HG02840 (cell line): Measurements from ENCODE around the gene LMO1.

Source experiments
- ATAC-seq: cut with Tn5 transposase; IDR thresholded peaks from one replicate; pipeline ENCODE4 v1.9.1; 2021; ENCODE audit warnings: mild to moderate bottlenecking, moderate library complexity, moderate number of reproducible peaks; ENCODE audit not compliant: unreplicated experiment, low FRiP score

The LMO1 gene

GRCh38 chr11:8263769-8264410 is at the start of gene LMO1:
LMO1 (minus strand) TSS chr11:8263878; CDS start chr11:8263362, 516 bp downstream.
- no peak for ATAC-seq

DNA sequence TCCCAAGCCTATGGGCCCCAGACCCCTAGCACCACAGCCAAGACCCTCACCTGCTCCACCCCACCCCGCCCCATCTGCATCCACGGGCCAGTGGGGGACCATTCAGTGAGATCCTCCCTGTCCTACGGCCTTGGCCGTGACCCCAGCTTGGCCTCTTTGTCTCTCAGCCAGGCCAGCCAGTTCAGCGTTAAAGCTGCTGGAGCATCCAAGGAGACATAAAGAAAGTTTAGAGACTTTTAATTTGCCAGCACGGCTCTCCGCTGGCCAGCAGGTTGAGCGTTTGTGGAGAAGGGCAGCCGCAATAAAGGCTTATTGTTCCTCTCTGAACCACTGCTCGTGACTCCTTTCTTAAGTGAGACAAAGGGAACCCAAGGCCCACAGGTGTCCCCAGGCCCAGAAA is 49.3 kb upstream of the LMO1 start:
- no peak for ATAC-seq

DNA sequence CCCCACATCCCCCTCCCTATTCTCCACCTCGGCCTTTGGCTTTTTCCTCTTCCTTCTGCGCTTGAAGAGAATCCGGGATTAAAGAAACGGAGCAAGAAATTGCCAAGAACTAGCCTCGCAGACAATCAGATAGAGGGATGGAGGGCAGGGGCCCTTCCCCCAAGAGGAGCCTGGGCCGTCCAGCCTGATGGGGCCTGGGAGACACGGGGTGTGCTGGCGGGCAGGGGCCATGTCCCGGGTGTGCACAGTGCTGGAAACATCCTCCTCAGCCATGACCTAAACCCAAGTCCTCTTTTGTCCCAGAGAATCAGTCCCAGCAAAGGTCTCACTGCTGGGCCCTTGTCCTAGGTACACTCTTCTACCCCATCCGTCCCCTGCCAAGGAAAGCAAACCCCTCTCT is 47.7 kb upstream of the LMO1 start:
- ATAC-seq: no peak

- ATAC-seq: no peak
These were observed 47.1 kb upstream of the LMO1 start for GRCh38 chr11:8310743-8311298.

DNA sequence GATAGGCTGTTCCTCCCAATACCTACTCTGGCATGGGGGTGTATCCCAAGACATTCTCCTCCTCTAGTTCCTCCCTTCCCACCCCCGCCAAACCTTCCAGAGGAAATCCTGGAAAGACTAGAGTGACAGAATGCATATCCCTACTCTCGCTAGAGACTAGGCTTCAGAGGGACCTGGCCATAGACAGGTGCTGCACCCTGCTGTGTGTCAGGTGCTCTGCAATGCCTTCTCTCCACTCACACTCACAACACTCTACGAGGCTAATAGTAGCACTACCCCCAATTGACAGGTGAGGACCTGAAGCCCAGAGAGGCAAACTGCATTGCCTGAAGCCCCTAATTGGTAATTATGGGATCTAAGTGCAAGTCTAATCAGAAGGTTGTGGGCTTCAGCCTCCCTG is 46.2 kb upstream of the LMO1 start:
- ATAC-seq: no peak

- ATAC-seq: no peak
These were observed 45.6 kb upstream of the LMO1 start for GRCh38 chr11:8309311-8309710.

DNA sequence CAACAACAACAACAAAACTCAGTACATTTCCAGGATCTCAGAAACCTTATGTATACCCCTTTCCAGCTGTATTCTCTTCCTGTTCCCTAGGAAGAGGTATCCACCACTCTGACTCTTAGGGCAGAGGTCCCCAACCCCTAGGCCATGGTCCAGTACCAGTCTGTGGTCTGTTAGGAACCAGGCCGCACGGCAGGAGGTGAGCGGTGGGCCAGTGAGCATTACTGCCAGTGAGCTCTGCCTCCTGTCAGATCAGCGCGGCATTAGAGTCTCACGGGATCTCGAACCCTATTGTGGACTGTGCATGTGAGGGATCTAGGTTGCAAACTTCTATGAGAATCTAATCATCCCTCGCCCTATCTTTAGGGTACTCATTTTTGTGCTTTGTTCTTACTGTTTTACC is 43.9 kb upstream of the LMO1 start:
- ATAC-seq: no peak

- no peak for ATAC-seq
These were observed 37.9 kb upstream of the LMO1 start for GRCh38 chr11:8301622-8302021.

GRCh38 chr11:8298801-8299786 is 35.4 kb upstream of the LMO1 start:
- no peak for ATAC-seq

GRCh38 chr11:8297781-8298440 is 34.2 kb upstream of the LMO1 start:
- ATAC-seq: no peak

DNA sequence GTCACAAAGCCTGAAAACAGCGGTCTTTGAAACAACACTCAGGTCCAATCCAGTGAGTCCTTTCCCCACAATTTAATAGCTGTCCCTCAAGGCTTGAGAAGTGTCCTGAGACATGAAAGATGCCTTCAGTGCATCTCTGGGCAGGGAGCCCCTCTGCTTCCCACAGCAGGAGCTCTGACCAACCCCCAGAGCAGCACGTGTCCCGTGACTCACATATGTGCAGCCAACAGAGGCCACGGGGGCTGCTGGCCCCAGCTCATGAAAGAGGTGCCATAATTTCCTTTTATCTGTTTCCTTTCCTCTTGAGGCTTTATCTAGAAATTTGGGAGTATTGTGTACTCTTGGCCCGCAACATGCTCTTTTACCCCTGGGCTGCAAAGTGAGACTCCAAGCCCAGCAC is 33.2 kb upstream of the LMO1 start:
- no peak for ATAC-seq

DNA sequence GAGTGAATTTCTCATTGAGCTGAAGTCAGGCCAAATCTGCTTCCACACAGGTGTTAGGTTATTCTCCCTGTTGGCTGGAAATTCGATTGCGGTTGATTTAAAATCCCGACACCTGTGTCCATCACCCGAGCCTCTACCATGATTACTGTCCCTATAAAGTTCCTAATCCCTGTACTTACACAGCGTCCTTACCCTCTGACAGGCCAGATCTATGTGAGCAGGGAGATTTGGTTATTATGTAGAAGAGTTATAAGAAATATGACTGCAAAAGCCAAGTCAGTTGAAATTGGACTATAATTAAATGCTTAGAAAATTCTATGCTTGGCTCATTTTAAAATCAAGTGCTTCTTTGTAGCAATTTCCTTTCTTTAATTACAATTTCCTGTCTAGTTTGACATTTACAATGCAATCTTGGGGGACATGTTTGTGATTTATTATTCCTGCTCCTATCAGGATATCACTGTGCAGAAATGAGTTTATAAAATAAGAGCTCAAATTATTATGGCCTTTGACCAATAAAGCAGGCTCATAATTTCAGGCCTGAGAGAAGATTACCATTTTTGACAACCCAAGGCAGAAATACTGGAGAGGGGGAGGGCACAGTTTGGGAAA is 32.5 kb upstream of the LMO1 start:
- no peak for ATAC-seq

DNA sequence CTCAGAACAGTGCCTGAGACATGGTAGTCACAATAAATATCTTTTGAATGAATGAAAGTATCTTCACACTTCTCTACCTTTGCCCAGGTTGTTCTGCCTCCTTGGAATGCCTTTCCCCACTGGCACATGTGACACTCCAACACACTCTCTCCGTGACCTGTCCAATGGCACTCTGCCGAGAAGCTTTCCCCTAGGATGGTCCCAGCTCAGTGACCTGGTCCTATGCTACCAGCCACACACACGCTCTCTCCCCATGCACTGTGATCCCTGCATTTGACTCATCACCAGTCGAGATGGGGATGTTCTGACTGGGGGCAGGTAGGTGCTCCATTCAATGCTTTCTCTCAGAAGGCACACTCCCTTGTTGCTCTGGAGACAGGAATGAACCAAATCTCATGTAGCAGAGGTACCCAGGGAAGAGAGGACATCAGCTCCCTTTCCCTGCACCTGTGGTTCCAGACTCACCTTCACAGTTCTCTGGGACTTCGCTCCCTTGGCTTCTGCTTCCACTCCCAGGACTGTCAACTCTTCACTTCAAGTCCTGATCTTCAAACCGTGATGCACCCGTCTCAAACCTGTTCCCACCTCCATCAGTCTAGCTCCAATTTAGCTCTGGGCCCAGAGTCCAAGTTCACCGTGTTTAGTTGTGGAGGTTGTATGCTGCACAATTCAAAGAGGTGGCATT is 30.7 kb upstream of the LMO1 start:
- no peak for ATAC-seq

- no peak for ATAC-seq
These were observed 29.5 kb upstream of the LMO1 start for GRCh38 chr11:8293171-8293570.

- no peak for ATAC-seq
These were observed 28.7 kb upstream of the LMO1 start for GRCh38 chr11:8292351-8292750.

- ATAC-seq: no peak
These were observed 28.0 kb upstream of the LMO1 start for GRCh38 chr11:8291421-8292350.

- ATAC-seq: no peak
These were observed 26.6 kb upstream of the LMO1 start for GRCh38 chr11:8290081-8290810.

DNA sequence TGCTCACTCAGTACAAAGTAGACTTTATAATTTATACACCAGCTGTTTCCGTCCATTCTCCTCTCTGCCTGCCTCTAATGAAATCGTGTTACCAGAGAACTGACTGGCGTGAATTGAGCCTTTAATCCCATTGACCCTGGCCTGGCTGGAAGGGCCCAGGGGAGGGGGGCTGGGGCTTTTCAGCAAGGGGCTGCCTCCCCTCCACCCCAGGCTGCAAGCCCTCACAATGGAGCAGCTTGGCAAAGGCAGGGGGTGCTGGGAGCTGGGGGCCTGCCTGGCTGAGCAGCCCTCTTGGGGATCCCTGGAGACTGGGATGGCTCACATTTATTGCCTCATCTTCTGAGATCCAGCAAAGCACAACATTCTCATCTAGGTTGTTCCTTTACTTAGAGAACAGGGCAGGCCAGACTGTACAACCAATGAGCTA is 25.8 kb upstream of the LMO1 start:
- no peak for ATAC-seq
